Cardiac fibroblast (primary cell): ENCODE measurements around the gene FASTK.

Experiments
- DNase-seq, 2 donors: peaks; one replicate each; pipeline versions ENCODE4 v3.0.0 to v3.0.0-alpha.2; 2010; ENCODE audit warnings: low read depth in 2 of 2
- H3K4me3 ChIP-seq, 2 donors: replicated peaks in 1 of 2; 1 replicate in 1 of 2; 2 replicates in 1 of 2; pipeline ENCODE4 v1.5.1; 2011; ENCODE audit warnings: low read depth in 2 of 2, low read length in 2 of 2, mild to moderate bottlenecking in 2 of 2, moderate library complexity in 1 of 2
- TF ChIP-seq, protein P1 (sequence below): IDR thresholded peaks from one replicate; pipeline ENCODE4 v1.5.1; 2011; ENCODE audit warnings: low read depth, mild to moderate bottlenecking, low read length, inconsistent platforms

The FASTK gene

DNA sequence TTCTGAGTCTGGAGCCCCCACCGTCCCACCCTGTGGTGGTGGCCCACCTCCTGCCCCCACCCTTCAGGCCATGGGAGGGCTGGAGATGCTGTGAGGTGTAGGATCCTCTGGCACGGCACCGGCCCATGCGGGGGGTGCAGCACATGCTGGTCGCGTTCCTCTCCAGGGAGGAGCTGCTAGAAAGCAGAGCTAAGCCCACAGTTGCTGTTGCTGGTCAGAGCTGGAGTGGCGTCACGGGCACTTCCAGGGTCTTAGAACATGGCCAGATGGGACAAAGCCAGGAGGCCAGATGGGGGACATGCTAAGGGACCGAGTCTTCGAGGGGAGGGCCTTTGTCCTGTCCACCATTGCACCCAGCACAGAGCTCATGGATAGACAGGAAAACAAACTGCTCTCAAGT lies 27.3 kb upstream of the FASTK start:
- TF ChIP-seq, protein P1, sequence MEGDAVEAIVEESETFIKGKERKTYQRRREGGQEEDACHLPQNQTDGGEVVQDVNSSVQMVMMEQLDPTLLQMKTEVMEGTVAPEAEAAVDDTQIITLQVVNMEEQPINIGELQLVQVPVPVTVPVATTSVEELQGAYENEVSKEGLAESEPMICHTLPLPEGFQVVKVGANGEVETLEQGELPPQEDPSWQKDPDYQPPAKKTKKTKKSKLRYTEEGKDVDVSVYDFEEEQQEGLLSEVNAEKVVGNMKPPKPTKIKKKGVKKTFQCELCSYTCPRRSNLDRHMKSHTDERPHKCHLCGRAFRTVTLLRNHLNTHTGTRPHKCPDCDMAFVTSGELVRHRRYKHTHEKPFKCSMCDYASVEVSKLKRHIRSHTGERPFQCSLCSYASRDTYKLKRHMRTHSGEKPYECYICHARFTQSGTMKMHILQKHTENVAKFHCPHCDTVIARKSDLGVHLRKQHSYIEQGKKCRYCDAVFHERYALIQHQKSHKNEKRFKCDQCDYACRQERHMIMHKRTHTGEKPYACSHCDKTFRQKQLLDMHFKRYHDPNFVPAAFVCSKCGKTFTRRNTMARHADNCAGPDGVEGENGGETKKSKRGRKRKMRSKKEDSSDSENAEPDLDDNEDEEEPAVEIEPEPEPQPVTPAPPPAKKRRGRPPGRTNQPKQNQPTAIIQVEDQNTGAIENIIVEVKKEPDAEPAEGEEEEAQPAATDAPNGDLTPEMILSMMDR: no peak
- no peak overlapping the region for H3K4me3 ChIP-seq
- no peak for DNase-seq

- TF ChIP-seq, protein P1: no peak
- no peak overlapping the region for H3K4me3 ChIP-seq
- DNase-seq: peak; percentile 54 to 74
Measured at GRCh38 chr7:151104411-151105235, 24.0 kb upstream of the FASTK start.

DNA sequence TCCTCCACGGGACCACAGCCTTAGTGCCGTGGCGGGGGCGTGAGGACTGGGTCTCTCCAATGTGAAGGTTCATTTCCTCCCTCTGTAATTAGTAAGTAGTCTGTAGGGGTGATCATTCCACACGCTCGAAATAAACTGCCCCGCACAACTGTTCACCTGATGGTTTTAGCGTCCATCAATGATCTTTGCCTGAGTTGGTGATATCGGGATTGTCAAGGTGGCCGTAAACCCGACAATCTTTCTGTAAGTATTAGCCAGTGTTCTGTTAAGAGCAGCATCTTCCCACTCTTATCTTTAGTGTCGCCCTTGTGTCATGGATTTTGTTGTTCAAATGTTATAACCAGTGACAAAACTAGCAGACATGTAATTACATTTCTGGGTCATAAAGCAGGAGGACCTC lies 23.4 kb upstream of the FASTK start:
- TF ChIP-seq, protein P1: no peak
- no peak for DNase-seq
- H3K4me3 ChIP-seq: no peak overlapping the region

GRCh38 chr7:151102991-151103390 lies 22.4 kb upstream of the FASTK start:
- TF ChIP-seq, protein P1: no peak
- H3K4me3 ChIP-seq: no peak overlapping the region
- no peak for DNase-seq

GRCh38 chr7:151101621-151102396 lies 21.2 kb upstream of the FASTK start:
- no peak for DNase-seq
- H3K4me3 ChIP-seq: no peak overlapping the region
- TF ChIP-seq, protein P1: no peak

DNA sequence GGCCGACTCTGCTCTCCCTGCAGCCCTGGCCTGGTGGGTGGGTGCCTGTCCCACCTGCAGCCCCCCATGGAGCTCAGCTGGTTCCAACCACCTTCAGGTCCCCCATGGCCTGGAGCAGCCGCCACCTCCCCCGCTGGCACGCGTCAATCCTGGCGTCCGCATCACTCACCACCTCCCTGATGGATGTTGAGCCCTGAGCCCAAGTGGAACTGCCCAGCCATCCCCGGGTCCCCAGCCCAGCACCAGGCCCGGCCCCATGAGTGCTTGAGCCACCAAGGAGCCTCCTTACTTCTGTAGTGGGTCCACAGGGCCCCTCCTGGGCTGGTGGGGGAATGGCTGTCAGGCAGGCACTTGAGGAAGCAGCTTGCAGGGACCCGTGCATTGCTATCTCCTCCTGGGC lies 20.3 kb upstream of the FASTK start:
- no peak overlapping the region for H3K4me3 ChIP-seq
- DNase-seq: no peak
- TF ChIP-seq, protein P1: no peak
